ENCODE measurements around the gene LMBRD2.

GRCh38 chr5:36059571-36060419 is 91.9 kb downstream of the LMBRD2 start:
- TF ChIP-seq CTCF (IDR thresholded peaks at IDR 0.05) (no peak), POLR2A (IDR thresholded peaks at IDR 0.05) (no peak)
